DND-41 (cell line): ENCODE results near the gene DLG2.

Source experiments
- ATAC-seq: fragments of 200-7000 bp; cut with Tn5 transposase; 3 replicates; pipeline ENCODE4 v1.9.1; 2021; ENCODE audit warnings: low read depth; ENCODE audit not compliant: insufficient read depth
- DNase-seq: peaks from one replicate; pipeline ENCODE4 v3.0.0-alpha.2; 2020
- H2AFZ ChIP-seq: 2 replicates; pipeline ENCODE4 v1.6.0; 2012; ENCODE audit warnings: low read depth, low read length
- H3K27ac ChIP-seq: 2 replicates; pipeline ENCODE4 v1.5.1; 2012; ENCODE audit warnings: low read length, inconsistent platforms
- H3K27me3 ChIP-seq: fragments of 200-600 bp; sonication (generic); 2 replicates; pipeline ENCODE4 v1.6.0; 2012; ENCODE audit warnings: low read length, mild to moderate bottlenecking, inconsistent platforms; ENCODE audit not compliant: insufficient read depth, poor library complexity
- H3K36me3 ChIP-seq: 2 replicates; pipeline ENCODE4 v1.5.1; 2012; ENCODE audit warnings: low read length, inconsistent platforms; ENCODE audit not compliant: insufficient read depth
- H3K4me1 ChIP-seq: 2 replicates; pipeline ENCODE4 v1.5.1; 2012; ENCODE audit warnings: mild to moderate bottlenecking, low read length; ENCODE audit not compliant: insufficient read depth
- H3K4me2 ChIP-seq: 2 replicates; pipeline ENCODE4 v1.6.0; 2012; ENCODE audit warnings: mild to moderate bottlenecking, moderate library complexity, low read length, inconsistent platforms; ENCODE audit not compliant: insufficient read depth
- H3K4me3 ChIP-seq, 2 experiments: fragments of 200-600 bp in 1 of 2; shearing (Covaris generic) in 1 of 2; 2 replicates each; pipeline ENCODE4 v1.5.1; 2012 to 2016; ENCODE audit warnings: inconsistent platforms in 2 of 2, low read length in 2 of 2, mild to moderate bottlenecking in 2 of 2, low read depth in 1 of 2, moderate library complexity in 1 of 2
- H3K79me2 ChIP-seq: 2 replicates; pipeline ENCODE4 v1.6.0; 2012; ENCODE audit warnings: low read length, inconsistent platforms; ENCODE audit not compliant: insufficient read depth
- H3K9ac ChIP-seq: 2 replicates; pipeline ENCODE4 v1.6.0; 2012; ENCODE audit warnings: low read depth, mild to moderate bottlenecking, inconsistent platforms, low read length, moderate library complexity
- H3K9me3 ChIP-seq: 2 replicates; pipeline ENCODE4 v1.5.1; 2012; ENCODE audit warnings: low read length, moderate library complexity, mild to moderate bottlenecking, inconsistent platforms; ENCODE audit not compliant: insufficient read depth, severe bottlenecking
- H4K20me1 ChIP-seq: 2 replicates; pipeline ENCODE4 v1.6.0; 2012; ENCODE audit warnings: low read length; ENCODE audit not compliant: insufficient read depth
- CTCF ChIP-seq: IDR thresholded peaks from 2 replicates; pipeline ENCODE4 v1.5.1; 2012; ENCODE audit warnings: borderline replicate concordance, low read length, moderate library complexity, mild to moderate bottlenecking; ENCODE audit not compliant: poor library complexity, severe bottlenecking; ENCODE audit errors: extremely low read depth
- EZH2 ChIP-seq: IDR thresholded peaks from 3 replicates; pipeline ENCODE4 v1.6.1; 2012; ENCODE audit warnings: borderline replicate concordance, low read depth, mild to moderate bottlenecking, moderate library complexity, low read length, inconsistent platforms; ENCODE audit not compliant: severe bottlenecking

DLG2 gene

GRCh38 chr11:84922836-84923235 is 704.3 kb downstream of the DLG2 start:
- Histone ChIP-seq H4K20me1 (no peaks in the 10 kb centered on the region), H3K4me3 (no peak overlapping the region), H3K4me2 (no peak overlapping the region), H2AFZ (no peak overlapping the region), H3K36me3 (no peaks in the 10 kb centered on the region), H3K27ac (no peak overlapping the region), H3K27me3 (no peaks in the 10 kb centered on the region), H3K9me3 (no peaks in the 10 kb centered on the region), H3K4me1 (no peaks in the 10 kb centered on the region), H3K79me2 (no peaks in the 10 kb centered on the region), H3K9ac (no peak overlapping the region)
- ATAC-seq (no peak), DNase-seq (no peak)
- TF ChIP-seq CTCF (no peak), EZH2 (no peak)

DNA sequence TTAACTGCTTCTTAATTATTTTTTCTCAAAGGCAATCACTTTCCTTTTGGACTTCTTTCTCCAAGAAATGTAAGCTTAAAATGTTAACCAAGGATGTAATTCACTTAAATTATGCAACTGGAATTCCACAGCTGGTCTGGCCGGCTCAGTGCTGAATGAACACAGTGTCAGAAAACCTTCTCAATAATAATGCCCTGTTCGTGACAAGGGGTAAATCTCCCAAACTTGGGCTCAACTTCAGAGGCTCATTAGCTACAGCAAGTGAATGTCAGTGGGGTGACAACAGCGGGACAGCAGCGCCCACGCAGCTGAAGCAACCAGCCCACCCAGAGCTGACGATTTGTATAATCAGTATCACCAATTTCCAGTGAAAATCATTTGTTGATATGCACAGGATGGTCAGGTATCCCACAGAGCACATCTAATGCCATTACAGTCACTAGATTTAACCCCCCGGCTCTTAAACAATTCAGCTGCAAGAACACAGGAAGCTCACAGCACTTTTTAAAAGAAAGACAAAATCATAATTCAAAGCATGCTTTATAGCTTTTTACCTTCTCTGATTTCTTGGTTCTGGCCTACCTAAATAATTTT is 704.8 kb downstream of the DLG2 start:
- no peaks in the 10 kb centered on the region for H4K20me1 ChIP-seq
- H3K27ac ChIP-seq, result no peak overlapping the region
- no peak overlapping the region for H3K4me2 ChIP-seq
- no peaks in the 10 kb centered on the region for H3K4me1 ChIP-seq
- H2AFZ ChIP-seq, result no peak overlapping the region
- H3K36me3 ChIP-seq, result no peaks in the 10 kb centered on the region
- no peak for ATAC-seq
- no peak overlapping the region for H3K9ac ChIP-seq
- no peak overlapping the region for H3K4me3 ChIP-seq
- DNase-seq, result no peak
- no peak for TF ChIP-seq CTCF
- TF ChIP-seq EZH2, result no peak
- H3K27me3 ChIP-seq, result no peaks in the 10 kb centered on the region
- no peaks in the 10 kb centered on the region for H3K79me2 ChIP-seq
- H3K9me3 ChIP-seq, result no peaks in the 10 kb centered on the region

DNA sequence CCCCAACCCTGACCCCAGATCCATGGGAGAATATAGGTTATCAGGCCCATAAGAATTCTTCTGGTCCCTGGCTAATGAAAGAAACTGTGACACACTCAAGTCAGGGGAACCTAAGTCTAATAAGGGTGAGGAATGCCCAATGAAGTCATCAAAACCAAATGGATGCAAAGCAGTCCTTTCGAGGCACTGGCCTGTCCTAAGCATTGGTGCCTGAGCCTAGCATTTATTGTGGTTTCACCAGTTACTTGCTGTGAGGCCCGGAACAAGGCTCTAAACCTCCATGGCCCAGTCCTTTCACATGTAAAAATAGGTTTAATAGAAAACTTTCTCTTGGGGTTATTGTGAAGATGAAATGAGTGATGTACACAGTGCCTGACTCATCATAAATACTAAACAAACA is 712.6 kb downstream of the DLG2 start:
- H3K36me3 ChIP-seq, result no peaks in the 10 kb centered on the region
- H4K20me1 ChIP-seq, result no peaks in the 10 kb centered on the region
- TF ChIP-seq EZH2 (no peak), CTCF (no peak)
- H3K4me3 ChIP-seq, result no peak overlapping the region
- no peak overlapping the region for H3K9ac ChIP-seq
- H2AFZ ChIP-seq, result no peak overlapping the region
- no peak overlapping the region for H3K4me2 ChIP-seq
- ATAC-seq, result no peak
- no peak for DNase-seq
- H3K79me2 ChIP-seq, result no peaks in the 10 kb centered on the region
- no peaks in the 10 kb centered on the region for H3K9me3 ChIP-seq
- no peaks in the 10 kb centered on the region for H3K27me3 ChIP-seq
- H3K4me1 ChIP-seq, result no peaks in the 10 kb centered on the region
- no peak overlapping the region for H3K27ac ChIP-seq

DNA sequence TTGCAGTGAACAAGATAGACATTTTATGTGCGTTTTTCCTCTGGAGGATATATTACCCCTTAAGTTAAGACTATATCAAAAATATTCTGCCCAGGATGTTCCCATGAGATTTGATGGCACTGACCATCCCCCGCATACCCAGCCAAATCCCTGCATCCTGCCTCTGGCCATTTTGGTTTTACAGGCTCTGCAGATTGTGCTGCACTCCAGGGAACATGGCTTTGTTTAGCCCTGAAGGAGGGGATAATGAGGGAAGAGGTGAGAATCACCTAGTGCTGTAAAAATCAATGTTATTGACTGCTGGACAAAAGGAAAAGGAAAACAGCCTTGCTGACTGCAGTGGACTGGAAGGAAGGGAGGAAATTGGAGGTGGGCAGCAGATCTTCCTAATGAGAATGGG is 717.4 kb downstream of the DLG2 start:
- no peak for TF ChIP-seq CTCF
- no peak for TF ChIP-seq EZH2
- Histone ChIP-seq H3K4me3 (no peak overlapping the region), H3K4me1 (no peaks in the 10 kb centered on the region), H3K36me3 (no peaks in the 10 kb centered on the region), H3K9me3 (no peaks in the 10 kb centered on the region), H3K27me3 (no peaks in the 10 kb centered on the region), H3K79me2 (no peaks in the 10 kb centered on the region), H3K4me2 (no peak overlapping the region), H3K9ac (no peak overlapping the region), H2AFZ (no peak overlapping the region), H4K20me1 (no peaks in the 10 kb centered on the region), H3K27ac (no peak overlapping the region)
- ATAC-seq, result no peak
- DNase-seq, result no peak
